H54 (cell line): ENCODE results near the gene EML4.

ENCODE experiments used
- DNase-seq: peaks from one replicate; pipeline ENCODE4 v3.0.0; 2011; ENCODE audit warnings: low spot score, mixed read lengths; ENCODE audit not compliant: insufficient read length
- FAIRE-seq: peaks from 3 replicates; lab custom pipeline; 2011; peaks lifted over from hg19 to GRCh38; lab: Jason Lieb, UNC
- POLR2A ChIP-seq: IDR thresholded peaks from 2 replicates; pipeline ENCODE4 v1.6.1; 2011; ENCODE audit warnings: low read depth, mild to moderate bottlenecking, low read length

EML4 gene

DNA sequence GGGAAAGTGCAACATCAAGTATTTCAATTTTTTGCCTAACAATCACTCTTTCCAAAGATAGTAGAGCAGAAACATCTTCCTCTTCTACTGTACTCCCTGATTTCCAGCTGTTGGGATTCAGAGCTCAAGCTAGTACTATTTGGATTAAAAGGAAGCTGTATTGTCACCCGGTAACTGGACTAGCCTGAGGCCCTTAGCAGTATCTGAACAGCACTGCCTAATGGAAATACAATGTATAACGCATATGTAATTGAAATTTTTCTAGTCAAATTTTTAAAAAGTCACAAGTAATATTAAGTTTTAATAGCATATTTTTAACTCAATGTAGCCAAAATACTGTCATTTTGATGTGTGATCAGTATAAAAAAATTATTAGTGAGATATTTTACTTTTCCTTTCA, 105.7 kb downstream of the EML4 start:
- TF ChIP-seq POLR2A, result no peak
- DNase-seq (no peak), FAIRE-seq (no peak)

DNA sequence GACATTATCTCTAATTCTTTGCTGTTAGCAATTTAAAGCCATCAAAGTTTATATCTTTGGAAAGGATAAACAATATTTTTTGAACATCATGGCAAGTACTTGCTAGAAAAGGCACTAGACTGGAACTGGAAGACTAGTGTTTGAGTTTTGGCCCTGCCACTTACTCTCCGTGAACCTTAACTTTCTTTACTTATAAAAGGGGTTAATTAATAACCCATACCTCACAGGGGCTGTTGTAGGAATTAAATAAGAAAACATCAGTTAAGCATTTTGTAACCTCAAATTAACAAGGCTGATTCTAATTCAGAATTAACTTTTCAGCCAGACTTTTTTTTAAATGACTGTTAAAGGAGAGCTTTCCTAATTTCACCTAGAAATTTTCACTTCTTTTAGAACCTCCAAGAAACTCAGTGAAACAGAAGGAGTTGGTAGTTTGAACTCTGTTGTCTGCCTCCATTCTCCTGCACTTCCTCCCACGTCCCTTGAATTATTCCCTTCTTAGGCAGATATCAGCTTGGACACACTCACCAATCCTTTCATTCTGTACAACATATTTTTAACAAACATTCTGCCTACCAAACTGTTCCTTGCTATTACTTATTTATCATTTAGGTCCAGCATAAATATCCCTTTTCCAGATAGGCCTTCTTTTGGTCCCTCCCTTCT, 112.4 kb downstream of the EML4 start:
- no peak for TF ChIP-seq POLR2A
- FAIRE-seq (no peak), DNase-seq (no peak)

DNA sequence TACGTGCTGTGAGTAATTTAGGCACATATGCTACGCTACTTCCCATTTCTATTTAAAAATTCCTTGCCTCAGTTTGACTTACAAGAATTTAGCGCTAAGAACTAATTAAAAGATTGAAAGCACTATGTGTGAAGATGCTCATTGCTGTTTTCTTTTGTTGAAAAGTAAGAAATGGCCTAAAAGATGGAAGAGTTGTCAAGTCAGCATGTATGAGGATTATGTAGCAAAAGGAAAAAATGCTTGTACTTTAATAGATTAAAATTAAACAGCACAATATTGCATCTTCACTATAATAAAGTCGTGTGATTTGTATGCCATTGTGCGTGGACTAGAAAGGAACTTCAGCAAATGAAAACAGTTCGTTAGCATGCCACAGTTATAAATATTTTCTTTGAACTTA, 114.9 kb downstream of the EML4 start:
- DNase-seq (no peak), FAIRE-seq (no peak)
- no peak for TF ChIP-seq POLR2A

DNA sequence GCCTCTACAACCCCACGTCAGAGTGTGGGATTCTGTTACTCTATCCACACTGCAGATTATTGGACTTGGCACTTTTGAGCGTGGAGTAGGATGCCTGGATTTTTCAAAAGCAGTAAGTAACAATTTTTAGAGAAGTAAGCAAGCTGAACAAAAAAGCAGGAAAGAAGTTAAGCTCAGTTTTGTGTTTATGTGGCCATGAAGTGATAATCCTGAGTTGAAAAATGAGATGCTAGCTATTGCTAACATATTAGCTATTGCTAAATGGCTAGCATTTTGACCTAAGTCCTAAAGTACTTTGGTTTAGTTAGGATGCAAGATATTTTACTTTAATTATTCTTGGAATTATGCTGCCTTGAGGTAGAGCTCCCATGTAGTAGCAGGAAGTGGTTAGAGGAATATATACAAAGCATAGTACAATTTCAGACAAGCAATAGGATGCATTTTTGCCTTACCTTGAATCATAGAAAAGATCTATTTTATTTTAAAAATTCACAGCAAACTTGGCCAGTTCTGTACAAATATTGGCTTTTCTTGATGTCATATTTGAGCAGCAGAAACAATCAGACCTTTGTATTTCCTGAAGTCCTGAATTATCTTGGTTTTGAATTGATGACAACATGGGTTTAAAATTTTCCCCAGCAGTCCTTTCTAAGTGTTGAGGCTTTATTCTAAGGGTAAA, 117.3 kb downstream of the EML4 start:
- DNase-seq (no peak), FAIRE-seq (peak; percentile 69)
- TF ChIP-seq POLR2A, result no peak

DNA sequence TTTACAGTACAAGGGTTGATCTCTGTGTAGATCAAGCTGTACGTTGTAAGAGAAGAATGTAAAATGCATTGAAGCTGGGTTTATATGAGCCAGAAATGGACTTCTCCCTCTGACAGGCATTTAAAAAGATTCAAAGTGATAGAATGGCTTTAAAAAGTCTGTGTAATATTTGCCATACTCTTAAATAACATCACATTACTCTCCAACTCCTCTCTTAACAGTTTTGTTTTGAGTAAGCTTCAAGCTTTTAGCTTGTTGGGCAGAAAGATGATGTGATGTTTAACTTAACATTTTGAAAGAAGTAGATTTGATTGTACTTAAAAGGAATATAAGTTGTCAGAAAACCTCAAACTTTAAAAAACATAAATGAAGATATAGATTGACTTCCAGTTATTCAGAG, 119.7 kb downstream of the EML4 start:
- no peak for DNase-seq
- no peak for FAIRE-seq
- no peak for TF ChIP-seq POLR2A

DNA sequence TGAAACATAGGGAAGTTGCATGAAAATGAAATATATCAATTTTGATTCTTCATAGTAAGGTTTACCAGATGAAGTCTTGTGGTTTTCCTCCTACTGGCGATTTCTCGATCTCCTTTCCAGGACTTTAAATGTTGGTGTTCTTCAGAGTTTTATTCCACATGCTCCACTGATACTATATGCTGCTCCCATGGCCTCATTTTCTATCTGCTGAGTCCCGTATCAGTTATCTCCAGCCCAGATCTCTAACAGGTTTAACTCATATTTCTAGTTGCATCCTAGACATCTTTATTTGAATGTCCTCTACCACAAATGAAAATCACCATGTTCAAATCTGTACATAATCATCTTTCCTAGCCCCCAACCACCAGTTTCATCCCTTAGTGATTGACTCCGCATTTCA, 120.1 kb downstream of the EML4 start:
- DNase-seq (no peak), FAIRE-seq (no peak)
- no peak for TF ChIP-seq POLR2A

DNA sequence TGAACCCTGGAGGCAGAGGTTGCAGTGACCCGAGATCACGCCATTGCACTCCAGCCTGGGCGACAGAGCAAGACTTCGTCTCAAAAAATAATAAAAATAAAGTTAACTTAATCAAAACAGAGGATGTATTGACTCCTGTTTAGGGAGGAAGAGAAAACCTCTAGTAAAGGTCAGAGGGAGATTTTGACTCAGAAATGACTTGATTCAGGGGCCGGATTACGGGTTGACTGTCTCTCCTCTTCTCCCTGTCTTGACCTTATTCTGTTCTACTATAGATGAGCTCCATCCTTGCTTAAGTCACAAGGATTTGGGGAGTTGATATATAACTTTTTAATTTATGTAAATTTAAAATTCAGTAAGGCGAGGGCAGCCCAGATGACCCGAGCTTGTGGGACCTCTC, 120.9 kb downstream of the EML4 start:
- FAIRE-seq, result no peak
- no peak for TF ChIP-seq POLR2A
- no peak for DNase-seq

DNA sequence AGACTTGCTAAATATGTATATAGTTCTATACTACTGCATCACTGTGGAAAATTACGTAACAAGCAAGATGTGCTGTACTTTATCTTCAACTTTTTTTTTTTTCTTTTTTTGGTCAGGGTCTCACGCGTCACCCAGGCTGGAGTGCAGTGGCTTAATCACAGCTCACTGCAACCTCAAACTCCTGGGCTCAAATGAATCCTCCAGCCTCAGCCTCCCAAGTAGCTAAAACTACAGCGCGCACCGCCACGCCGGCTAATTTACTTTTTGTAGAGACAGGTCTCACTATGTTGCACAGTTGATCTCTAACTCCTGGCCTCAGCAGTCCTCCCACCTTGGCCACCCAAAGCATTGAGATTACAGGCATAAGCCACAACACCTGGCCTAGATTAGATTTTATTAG, 123.9 kb downstream of the EML4 start:
- TF ChIP-seq POLR2A, result no peak
- DNase-seq, result no peak
- FAIRE-seq, result no peak

DNA sequence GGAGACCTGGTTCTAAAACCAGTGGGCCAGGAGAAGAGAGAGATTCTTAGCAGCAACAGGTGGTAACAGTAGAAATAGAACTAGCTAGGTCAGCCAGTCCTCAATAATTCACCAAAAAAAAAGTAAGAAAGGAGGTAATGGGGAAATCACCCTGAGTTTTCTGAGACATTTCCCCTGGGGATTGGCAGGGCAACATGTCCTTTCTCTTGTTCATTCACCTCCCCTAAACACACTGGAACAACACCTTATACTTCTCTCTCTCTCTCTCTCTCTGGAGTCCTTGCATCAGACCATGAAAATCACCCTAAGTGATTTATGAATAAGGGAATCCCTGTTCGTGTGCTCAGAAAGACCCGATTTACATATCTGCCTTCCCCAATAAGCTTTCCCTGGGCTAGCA, 127.1 kb downstream of the EML4 start:
- FAIRE-seq (no peak), DNase-seq (no peak)
- TF ChIP-seq POLR2A, result no peak

DNA sequence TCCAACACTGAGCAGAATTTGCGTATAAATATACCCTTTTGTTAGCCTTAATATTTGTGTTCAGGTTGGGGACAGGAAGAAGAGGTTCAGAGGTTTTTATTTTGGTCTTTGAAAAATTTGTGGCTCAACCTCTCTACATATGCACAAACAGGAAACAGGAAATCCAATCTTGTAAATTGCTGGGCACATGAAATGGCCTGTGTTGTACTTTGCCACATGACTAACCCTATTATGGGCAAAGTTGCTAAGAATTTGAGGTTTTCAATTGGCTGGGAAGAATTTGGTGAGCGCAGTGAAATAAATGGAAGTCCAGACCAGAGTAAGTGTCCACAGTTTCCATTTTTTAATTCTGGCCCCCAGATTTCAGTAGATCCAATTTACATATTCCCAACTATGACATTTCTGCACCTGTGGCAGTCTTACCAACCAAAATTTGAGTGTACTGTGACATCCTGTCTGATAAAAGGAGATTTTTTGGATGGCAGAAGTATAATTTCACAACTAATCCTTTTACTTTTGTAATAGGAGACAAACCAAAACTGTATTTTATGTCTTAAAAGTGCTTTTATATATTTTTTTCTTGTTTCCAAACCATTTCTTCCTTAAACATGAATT, 128.3 kb downstream of the EML4 start:
- no peak for TF ChIP-seq POLR2A
- DNase-seq (no peak), FAIRE-seq (no peak)

DNA sequence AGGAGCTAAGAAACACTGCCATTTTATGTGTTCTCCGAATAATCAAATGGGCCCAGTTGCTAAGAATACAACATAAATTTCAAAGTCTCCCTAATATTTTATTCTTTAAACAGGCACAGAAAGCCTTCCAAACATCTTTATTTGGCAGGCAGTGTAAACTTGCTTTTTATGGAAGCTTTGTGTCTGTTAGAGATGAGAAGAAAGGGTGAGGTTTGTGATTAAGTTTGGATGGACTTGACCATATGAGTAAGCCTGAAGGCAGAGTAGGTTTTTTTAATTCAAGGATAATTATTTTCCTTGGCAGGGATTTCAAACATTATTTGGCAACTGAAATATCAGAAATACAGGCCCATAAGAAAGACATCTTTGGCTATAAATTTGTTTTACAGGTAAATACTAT, 129.0 kb downstream of the EML4 start:
- DNase-seq (no peak), FAIRE-seq (peak; percentile 20)
- TF ChIP-seq POLR2A, result no peak

DNA sequence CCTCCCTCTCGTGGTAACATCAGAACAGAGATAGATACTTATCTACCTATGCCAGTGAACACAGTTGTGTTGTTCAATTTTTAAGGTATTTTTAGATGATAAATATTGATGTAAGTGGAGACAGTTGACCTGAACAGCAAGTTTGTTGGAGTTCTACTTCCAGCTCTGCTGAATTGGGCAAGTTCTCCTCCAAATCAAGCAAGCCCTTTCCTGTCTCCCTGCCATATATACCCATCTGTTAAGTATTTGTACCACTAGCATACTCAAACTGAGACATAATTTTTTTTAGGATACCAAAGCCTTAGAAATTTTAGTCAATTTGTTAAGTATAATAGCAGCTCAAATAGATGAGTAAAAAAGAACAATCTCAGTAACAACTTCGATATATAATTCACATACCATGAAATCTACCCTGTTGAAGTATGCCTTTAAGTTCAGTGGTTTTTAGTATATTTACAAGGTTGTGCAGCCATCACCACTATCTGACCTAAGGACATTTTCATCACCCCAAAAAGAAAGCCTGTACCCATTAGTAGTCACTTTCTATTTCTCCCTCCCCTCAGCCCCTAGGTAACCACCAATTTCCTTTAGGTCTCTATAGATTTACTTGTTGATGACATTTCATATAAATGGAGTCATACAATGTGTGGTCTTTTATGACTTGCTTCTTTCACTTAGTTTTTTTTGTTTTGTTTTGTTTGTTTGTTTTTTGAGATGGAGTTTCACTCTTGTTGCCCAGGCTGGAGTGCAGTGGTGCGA, 130.0 kb downstream of the EML4 start:
- FAIRE-seq, result no peak
- TF ChIP-seq POLR2A, result no peak
- no peak for DNase-seq

DNA sequence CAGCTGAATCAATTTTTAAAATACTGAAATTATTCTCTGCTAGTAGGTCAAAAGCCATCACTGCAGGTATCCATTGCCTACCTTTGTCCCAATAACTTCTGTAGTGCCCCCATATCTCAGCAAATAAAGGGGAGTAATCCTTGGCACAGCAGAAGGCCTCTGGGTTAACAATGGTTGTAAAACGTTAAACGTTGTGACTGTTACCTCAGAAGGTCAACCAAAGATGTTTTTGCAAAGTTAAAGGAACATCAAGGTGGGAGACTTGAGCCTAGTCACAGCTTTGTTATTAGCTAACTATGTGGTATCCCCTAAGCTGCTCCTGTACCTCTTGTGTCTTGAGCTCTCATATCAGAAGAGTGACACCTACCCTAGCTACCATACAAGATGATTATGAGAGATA, 131.4 kb downstream of the EML4 start:
- no peak for TF ChIP-seq POLR2A
- DNase-seq, result no peak
- FAIRE-seq, result peak; percentile 60

DNA sequence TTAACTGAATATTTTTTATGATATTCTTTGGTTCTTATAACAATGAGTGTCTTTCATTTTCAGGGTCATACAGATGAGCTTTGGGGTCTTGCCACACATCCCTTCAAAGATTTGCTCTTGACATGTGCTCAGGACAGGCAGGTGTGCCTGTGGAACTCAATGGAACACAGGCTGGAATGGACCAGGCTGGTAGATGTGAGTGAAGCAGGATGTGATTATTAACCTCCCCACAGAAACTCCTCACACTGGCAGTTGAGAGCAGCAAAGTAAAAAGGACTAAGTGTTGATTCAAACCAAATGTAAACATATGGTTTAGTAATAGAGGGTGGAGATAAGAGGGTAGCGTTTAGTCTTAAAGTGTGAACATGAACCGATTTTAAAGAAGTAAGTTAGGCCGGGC, 134.1 kb downstream of the EML4 start:
- DNase-seq, result no peak
- no peak for FAIRE-seq
- TF ChIP-seq POLR2A, result no peak
